HG03196 (cell line): Measurements from ENCODE around the gene ZXDC.
A peak's percentile ranks its signal among the peaks of the same experiment; 100 is the strongest.

Experiments used
- ATAC-seq: cut with Tn5 transposase; IDR thresholded peaks from one replicate; pipeline ENCODE4 v1.9.1; 2021; ENCODE audit not compliant: unreplicated experiment

Gene ZXDC, protein sequence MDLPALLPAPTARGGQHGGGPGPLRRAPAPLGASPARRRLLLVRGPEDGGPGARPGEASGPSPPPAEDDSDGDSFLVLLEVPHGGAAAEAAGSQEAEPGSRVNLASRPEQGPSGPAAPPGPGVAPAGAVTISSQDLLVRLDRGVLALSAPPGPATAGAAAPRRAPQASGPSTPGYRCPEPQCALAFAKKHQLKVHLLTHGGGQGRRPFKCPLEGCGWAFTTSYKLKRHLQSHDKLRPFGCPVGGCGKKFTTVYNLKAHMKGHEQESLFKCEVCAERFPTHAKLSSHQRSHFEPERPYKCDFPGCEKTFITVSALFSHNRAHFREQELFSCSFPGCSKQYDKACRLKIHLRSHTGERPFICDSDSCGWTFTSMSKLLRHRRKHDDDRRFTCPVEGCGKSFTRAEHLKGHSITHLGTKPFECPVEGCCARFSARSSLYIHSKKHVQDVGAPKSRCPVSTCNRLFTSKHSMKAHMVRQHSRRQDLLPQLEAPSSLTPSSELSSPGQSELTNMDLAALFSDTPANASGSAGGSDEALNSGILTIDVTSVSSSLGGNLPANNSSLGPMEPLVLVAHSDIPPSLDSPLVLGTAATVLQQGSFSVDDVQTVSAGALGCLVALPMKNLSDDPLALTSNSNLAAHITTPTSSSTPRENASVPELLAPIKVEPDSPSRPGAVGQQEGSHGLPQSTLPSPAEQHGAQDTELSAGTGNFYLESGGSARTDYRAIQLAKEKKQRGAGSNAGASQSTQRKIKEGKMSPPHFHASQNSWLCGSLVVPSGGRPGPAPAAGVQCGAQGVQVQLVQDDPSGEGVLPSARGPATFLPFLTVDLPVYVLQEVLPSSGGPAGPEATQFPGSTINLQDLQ

GRCh38 chr3:126475413-126476114, at the start of gene ZXDC:
TSS of gene ZXDC (minus strand) at chr3:126475891. CDS start at chr3:126475865, 26 bp downstream.
- ATAC-seq, result peak; percentile 67

DNA sequence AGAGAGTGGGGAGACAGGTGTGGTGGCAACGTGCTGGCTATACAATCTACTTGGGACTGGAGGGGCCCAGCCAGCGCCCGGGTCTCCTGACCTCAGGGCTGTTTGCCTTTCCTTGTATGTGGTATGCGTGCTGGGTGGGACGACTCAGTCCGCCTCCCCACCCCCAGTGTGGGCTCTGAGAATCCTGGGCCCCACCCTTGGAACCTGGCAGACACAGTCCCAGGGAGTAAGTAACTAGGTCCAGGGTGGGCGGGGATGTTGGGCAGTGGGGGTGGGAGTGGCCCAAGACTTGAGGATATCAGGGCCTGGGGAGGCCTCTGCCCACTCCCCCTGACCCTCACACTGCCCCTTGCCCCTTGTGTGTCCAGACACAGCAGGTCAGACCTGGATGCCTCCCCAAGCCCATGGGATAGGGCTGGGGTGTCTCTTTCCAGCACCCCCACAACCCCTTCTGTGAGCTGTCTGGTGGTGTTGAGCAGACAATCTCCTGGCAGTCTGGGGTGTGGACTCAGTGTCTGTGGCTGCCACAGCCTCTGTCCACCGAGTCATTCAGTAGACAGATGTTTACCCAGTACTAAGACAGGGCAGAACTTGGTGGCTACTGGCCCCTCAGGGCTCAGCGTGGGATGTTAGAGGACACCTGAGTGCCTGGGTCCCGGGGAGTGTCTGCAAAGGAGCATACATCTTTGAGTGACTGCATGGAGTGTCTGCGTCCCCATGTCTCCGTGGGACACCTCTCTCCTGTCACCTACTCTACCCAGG, 49.6 kb upstream of the ZXDC start:
- no peak for ATAC-seq

DNA sequence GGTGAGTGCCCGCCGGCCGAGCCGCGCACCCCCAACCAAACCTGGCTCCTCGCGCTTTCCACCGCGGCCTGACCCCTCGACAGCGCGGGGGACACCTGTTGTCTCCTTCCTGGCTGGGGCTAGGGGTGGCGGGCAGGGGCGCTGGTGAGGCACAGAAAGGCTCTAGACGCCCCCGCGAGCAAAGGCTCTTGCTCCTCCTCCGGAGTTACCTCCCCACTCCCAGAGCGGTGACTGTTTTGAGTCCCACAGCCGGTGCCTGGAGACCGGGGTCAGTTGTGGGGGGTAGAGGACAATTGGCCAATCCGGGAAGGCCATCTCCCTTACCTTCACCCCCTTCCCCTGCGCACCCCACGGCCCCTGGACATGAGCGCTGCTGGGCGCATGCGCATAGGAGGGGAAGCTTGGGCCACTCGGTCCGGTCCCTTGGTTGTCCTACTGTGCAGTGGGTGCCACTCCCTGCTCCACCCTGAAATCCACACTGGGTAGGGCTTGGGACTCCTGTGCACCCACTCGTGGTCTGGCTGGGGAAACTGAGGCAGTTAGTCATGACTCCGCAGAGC, 48.8 kb upstream of the ZXDC start:
- no peak for ATAC-seq

GRCh38 chr3:126523745-126524428, 48.2 kb upstream of the ZXDC start, which contains the start of gene CHST13:
TSS of gene CHST13 (plus strand) at chr3:126524155. CDS start at chr3:126524333, 178 bp downstream.
- no peak for ATAC-seq

DNA sequence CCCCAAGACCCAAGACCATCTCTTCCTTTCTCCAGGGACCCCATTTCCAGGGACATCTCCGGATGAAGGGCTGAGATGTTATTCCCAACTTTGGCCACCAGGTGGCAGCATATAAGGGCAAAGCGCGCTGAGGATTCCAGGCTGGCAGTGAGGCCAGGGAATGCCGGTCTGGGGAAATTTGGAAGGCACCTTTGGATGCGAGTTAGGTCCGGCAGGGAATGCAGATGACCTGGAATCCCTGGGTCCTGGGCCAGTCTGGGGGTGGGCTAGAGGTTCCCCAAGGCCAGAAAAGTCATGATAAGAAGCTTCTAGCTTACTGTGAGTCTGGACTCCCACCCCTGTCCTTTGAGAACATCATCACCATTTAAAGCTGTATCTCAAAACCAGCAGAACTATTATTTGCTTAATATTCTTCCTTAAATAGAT, 46.7 kb upstream of the ZXDC start:
- no peak for ATAC-seq

DNA sequence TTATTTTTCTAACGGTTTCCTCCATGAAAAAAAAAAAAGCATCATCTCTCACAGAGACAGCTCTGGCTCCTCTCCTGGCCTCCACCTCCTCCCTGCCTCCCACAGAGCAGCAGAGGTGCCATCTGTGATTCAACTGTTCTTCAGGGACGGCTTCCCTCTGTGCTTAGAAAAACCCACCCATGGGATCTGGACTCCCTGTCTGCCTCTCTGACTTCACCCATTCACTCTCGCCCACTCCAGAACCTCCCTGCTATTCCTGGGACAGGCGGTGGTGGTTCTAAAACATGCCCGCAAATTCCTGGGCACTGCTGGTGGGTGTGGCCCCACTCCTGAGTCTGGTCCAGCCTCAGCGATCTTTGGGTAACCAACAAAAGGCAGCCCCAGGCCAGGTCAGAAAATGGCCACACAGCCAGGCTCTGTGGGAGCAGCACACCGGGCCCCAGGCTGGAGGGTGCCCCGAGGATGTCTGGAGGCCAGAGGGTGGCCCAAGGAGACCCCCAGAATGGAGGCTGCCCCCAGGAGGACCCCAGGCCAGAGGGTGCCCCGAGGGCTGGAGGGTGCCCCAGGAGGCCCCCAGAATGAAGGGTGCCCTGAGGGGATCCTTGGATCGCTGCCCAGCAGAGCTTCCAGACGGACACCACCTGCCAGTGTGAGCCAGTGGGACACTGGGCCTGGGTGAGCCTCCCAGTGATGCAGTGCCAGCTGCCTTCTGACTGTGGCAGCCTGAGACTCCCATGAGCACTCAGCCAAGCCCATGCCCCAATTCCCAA, 45.6 kb upstream of the ZXDC start:
- ATAC-seq, result no peak

DNA sequence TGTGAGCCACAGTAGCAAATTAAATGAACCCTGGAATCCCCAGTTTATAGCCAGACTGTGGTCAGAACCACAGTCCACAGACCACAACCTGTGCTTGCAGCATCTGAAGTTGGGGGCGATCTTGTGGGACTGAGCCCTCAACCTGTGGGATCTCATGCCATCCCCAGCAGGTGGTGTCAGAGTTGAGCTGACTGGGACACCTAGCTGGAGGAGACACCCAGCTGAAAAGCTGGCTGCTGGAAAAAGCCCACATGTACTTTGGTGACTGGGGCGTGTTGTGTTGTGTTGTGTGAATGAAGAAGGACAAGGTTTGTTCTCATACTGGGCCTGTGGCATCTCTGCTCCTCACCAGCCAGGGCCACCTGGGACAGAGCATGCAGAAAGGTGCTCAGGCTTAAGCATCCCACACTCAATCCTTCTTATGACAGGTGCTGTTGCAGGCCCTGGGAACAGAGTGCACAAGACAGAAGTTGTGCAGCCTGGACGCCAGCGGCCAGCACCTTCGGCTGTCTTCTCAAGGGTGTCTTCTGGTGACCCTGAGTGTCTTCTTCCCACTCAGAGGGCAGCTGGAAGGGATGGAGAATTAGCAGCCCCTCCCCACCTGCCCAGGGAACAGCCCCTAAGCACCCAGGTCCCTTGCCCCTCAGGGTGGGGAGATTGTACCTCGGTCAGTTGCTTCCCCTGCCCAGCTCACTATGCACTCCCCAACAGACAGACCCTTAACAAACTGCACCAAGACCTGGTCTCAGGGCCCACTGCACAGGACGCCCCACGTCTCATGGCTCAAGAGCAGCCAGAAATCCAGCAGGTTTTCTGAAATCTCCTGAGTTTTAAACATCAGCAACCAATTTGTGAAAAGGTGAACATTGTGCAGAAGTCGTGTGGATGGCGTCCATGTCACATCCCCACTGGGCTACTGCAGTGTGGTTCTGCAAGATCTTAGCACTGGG, 44.1 kb upstream of the ZXDC start:
- ATAC-seq, result no peak

DNA sequence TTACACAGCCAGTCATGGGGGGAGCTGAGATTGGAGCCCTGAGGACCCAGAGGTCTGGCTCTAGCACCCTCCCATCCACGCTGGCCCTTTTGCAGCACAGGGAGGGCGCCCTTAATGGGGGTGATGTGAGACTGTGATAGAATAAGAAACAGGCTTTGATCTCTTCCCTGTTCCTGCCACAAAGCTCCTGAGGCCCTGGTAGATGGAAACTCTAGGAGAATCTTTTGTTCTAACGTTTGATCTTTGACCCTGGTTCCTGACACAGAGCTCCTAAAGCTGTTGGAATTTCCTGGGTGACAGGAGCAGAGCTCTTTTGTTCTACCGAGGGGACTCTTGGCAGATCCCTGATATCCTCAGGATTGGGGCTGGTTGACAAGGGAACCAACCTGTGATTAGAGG, 43.1 kb upstream of the ZXDC start:
- ATAC-seq, result no peak

DNA sequence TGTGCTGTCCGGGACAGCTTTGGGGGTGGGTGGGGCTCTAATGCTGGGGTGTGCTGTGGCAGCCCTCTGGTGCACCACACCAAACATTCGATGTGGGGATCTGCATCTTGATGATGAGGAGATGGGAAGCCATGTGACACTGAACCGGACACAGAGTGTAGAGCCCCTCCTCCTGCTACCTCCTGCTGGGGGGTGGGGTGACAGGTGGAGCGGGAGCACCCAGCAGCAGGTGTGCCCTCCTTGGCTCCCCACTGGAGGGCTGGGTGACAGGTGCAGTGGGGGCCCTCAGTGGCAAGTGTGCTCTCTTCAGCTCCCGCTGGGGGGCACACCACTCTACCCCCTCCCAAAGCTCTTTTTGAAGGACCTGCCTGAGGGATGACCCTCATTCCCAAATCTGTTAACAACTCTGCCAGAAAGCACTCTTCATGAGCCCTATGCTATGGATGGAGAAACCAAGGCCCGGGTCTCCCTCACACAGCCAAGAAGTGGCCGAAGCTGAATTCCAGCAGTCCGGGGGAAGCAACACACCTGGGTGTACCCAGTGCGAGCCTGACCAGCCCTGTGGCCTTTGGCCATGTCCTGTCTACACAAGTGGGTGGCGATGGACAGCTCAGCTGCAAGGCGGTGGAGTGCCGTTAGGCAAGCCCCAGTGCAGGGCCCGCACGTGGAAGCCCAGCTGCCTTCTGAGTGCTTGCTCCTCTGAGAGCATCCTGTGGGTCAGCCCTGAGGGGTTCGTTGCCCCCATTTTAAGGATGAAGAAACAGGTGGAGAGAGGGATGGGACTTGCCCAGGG, 42.5 kb upstream of the ZXDC start:
- no peak for ATAC-seq

DNA sequence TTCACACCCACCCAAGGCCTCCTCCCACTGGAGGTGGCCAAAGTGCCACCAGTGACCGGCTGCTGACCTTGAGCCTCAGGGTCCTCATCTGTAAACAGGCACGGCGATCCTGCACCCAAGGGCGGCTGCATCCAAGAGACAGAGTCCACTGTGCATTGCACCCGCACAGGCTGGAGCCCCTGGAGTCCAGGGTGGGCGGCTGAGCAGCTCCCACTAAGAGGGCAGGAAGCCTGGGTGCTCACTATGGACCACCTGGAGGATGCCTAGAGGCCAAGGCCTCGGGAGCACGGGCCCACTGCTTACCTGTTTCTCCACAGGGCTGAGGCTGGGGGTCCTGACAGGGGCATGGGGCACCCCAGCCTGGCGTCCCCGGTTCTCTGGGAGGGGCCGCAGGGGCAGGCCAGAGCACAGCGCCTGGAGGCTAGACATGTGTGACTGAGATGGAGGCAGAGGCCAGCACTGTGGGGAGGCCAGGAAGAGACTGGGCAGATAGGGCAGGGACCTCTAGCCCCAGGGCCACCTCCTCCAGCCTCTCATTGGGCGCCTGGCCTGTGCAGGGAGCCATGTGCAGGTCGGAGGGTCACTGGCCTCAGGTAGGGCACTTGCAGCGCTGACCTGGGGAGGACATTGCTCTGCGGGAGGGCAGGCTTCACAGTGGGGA, 41.7 kb upstream of the ZXDC start, which contains the start of gene UROC1:
TSS of gene UROC1 (minus strand) at position 483 of the 661 bp plus-strand sequence. CDS start at position 429, 54 bp downstream.
- ATAC-seq, result no peak

DNA sequence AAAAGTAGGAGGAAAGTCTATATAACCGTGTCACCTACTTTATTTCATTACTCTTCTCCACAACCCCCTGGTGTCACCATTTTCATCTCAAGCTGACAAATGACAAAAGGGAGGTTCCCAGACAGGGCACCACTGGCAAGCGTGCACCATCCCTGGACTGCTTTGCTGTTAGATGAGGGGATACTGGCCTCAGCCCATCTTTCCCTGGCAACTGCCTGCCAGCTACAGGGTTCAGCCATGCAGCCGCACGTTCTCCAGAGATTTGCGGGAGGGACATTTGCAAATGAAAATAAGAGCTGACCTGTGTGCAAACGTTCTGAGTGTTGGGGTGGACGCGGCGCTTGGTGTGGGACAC, 41.2 kb upstream of the ZXDC start:
- no peak for ATAC-seq

- ATAC-seq, result no peak
Observed at GRCh38 chr3:126516152-126516935, 40.7 kb upstream of the ZXDC start.

GRCh38 chr3:126515066-126515706, 39.5 kb upstream of the ZXDC start:
- ATAC-seq, result no peak

GRCh38 chr3:126514161-126514560, 38.5 kb upstream of the ZXDC start:
- ATAC-seq, result no peak
